Left ventricle myocardium superior (tissue), 1 donor: ENCODE data around the gene FGD3. TPM values are rescaled to one million over a fixed set of nuclear protein-coding genes. Genes with fewer than 3 reads are reported as not detected.
"Not testable (repeated sequence)": the region's sequence is repeated elsewhere in the genome, so short reads cannot be mapped to it uniquely, and the experiment has no call there.

Source experiments
- ATAC-seq: fragments of 200-7000 bp; cut with Tn5 transposase; one replicate; pipeline ENCODE4 v1.9.1; 2020; ENCODE audit warnings: mild to moderate bottlenecking, moderate library complexity
- DNase-seq: peaks from one replicate; pipeline ENCODE4 v3.0.0-alpha.2; 2020
- intact Hi-C: fragments of 100-400 bp; cut with micrococcal nuclease; formaldehyde crosslinking; loops from one replicate; pipeline ENCODE4 v1.11.0; 2022
- long read RNA-seq: library from polyadenylated mRNA; unstranded; transcript quantifications from one replicate; pipeline ENCODE4 v2.0.0, GENCODE V29; 2021
- total RNA-seq: library from RNA; stranded (reverse); fragmentation: NEBNext Ultra II Directional; extraction: Animal tissue kit (Norgen Biotek cat#: 25700); gene quantifications from one replicate; pipeline ENCODE4 v1.2.1, GENCODE V29; 2021
- donor health status: DM: no; HTN: yes; CAD: no; lungs with severe emphysema.

Gene FGD3, protein sequence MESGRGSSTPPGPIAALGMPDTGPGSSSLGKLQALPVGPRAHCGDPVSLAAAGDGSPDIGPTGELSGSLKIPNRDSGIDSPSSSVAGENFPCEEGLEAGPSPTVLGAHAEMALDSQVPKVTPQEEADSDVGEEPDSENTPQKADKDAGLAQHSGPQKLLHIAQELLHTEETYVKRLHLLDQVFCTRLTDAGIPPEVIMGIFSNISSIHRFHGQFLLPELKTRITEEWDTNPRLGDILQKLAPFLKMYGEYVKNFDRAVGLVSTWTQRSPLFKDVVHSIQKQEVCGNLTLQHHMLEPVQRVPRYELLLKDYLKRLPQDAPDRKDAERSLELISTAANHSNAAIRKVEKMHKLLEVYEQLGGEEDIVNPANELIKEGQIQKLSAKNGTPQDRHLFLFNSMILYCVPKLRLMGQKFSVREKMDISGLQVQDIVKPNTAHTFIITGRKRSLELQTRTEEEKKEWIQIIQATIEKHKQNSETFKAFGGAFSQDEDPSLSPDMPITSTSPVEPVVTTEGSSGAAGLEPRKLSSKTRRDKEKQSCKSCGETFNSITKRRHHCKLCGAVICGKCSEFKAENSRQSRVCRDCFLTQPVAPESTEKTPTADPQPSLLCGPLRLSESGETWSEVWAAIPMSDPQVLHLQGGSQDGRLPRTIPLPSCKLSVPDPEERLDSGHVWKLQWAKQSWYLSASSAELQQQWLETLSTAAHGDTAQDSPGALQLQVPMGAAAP
- 3.2 TPM for total RNA-seq
- long read RNA-seq, partial matches to known transcripts: 3 of 9 reads
- long read RNA-seq, other reads (novel, unspliced or antisense): 1 of 9 reads

DNA sequence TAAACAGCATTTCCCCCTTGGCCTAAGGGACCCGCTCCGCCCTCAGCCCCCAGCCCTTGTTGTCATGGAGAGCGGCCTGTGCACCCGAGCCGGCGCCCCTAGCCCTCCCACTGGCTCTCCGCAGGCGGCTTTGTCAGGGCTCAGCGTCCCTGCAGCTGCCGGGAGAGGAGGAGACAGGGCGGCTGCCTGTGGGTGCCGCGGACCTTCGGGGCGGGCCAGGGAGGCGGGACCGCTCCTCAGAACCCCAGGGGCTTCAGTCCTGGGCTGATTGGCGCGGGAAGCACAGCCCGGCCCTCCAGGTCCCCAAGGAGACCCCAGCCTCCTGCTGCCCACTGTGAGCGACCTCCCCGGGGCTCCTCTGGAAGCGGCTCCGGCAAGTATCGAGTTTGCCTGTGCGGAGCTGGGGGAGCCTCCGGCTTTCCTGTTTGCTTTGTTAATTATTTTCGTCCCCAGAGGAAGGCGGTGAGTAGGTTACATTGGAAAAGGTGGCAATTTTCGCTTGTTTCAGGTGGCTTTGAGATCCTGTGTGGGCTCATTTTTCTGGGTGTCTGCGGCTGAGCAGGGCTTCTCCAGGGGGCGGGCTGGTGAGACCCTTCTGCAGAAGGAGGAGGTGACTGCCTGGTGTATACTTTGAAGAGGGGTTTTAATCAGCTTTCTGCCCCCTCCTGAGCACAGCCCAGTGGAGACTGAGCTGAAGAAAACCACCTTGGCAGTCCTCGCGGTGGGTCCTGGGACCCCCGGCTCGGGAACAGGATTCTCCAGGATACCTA is at the start of gene FGD3:
Gene FGD3, plus strand, starts transcription at position 256 of the 770 bp plus-strand sequence. CDS start 28,734 bp downstream, outside the sequence.
- DNase-seq: peak; percentile 56
- ATAC-seq: peak; percentile 77
- intact Hi-C loops: no loop called here

DNA sequence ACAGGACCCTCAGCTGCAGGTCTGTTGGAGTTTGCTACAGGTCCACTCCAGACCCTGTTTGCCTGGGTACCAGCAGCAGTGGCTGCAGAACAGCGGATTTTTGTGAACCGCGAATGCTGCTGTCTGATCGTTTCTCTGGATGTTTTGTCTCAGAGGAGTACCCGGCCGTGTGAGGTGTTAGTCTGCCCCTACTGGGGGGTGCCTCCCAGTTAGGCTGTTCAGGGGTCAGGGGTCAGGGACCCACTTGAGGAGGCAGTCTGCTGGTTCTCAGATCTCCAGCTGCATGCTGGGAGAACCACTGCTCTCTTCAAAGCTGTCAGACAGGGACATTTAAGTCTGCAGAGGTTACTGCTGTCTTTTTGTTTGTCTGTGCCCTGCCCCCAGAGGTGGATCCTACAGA is 42.2 kb upstream of the FGD3 start:
- intact Hi-C loops, DNase-seq, ATAC-seq: not testable (repeated sequence)

DNA sequence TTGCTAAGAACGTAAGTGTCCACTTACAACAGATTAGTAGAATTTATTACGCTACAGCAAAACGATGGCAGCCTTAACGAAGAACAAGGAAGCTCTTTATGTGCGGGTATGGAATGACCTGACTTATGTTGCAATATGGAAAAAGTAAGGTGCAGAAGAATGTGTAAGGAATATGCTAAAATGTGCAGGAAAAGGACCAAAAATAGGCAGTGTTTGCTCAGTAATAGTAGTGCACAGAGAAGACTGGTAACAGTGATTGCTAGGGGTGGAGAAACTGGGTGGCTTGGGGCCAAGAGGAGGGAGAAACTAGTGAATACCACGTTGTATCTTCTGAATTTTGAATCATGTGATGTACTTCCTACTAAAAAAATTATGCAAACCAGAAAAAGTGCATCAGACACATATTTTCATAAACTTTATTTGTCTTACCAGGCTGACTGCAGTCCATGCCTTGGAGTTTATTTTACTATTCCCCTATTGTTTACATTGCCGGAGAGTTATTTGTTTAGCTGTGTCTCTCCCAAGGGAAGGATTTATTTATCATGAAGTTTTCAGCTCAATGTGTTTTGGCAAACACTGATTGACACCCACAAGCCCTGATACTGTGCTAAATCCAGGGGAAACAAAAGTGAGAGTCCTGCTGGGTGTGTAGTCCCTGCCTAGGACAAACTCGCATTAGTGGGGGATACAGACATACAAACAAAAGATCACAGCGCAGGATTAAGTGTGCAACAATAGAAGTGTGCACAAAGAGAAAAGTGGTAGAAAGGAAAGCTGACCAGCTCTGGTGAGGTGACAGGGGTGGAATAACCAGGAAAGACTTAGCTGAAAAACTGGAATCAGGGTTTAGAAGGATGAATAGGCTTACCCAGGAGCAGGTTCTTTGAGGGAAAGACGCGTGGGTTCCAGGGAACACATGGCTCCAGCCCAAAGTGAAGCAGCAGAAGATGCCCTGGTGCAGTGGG is 35.5 kb upstream of the FGD3 start:
- ATAC-seq (no peak), DNase-seq (no peak)
- intact Hi-C loops: no loop called here

DNA sequence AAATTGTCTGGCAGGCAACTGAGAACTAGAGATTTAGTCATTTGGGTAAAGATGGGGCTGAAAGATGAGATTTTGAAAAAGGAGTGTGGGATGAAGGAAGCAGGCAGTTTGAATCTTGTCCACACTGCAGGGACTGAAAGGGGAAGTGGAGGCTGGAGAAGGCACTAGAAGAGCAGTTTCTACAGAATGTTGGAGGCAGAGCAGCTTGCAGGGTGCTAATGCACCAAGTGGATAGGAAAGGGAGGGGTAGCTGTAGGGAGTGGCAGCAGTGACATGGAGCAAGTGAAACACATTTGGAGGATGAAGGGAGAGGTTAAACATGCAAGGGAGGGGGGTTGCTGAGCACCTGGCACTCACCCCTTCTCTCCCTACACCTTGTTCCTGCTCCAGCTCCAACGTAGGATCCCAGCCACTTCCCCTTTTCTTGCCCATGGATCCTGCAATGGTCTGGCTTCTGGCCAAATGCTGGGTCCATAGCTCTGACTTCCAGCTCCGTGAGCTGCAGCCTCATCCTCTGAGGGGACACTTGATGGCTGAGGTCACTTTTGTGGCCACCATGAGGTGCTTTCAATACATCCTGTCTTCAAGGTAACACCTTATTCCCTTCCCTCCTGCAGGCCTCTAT is 30.0 kb upstream of the FGD3 start:
- intact Hi-C loops: no loop called here
- ATAC-seq: no peak
- DNase-seq: no peak

DNA sequence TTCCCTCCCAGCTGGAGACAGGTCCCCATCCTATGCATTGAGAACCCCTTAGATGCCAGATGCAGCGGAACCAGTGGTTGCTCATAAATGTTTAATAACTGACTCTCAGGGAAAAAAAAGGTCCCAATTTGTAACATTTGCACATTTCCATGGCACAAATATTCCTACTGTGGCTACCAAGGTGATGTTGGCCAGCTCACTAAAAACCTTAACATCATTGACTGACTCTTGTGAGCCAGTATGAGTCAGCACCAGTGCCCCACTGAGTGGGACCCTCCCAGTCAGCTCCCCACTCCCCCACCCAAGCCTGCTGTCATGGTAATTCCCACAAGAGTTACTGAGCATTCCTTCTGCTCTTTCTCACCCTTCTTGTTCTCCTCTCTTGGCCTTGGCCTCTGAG is 26.9 kb upstream of the FGD3 start:
- ATAC-seq (no peak), DNase-seq (no peak)
- intact Hi-C loops: no loop called here

DNA sequence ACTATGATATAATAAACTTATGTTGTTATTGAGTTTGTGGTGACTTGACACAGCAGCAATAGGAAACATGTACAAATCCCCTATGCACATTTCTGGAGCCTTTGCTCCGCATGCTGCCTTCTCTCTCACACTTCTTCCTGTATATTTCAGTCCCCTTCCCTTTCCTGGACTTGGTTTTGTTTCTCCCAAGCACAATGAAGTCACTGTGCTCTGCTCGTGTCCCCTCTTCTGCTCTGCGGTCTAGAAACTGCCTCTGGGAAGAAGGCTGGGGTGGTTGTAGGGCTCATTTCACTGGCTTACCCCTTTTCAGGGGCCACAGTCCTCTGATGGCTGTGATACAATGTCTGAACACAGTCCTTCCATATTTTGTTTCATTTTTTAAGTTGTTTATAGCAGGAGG is 15.7 kb upstream of the FGD3 start:
- intact Hi-C loops: no loop called here
- no peak for DNase-seq
- no peak for ATAC-seq

DNA sequence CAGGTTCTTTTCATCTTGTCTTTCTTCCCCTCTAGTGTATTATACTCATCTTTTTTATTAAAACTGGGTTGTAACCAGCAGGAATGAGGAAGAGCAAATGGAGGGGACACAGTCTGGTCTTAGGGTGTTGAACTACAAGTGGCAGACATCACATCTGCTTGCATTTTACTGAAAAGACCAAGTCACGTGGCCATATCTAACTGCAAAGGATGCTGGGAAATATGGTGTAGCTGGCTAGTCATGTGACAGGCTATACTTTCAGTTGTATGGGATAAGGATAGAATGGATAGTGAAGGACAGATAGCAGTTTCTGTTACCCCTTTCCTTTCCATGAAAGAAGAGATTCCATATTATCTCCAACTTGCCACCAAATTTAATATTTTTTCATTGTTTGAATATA is 13.0 kb upstream of the FGD3 start:
- intact Hi-C loops: no loop called here
- no peak for ATAC-seq
- DNase-seq: no peak

DNA sequence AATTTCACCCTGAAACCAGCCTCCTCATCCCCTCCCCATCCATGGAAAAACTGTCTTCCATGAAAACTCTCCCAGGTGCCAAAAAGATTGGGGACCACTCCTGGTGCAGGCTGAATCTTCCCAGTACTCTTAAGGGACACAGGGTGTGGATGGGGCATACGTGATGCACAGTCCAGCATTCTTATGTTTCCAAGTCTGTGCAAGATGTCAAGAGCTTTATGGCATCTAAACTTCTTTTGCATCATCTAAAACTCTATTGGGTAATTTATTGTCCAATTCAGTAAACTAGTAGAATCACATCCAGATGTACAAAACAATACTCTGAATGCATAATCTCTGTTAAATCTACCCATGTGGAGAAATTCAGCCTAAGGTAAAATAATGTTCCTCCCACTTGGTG is 9.3 kb upstream of the FGD3 start:
- ATAC-seq (no peak), DNase-seq (no peak)
- intact Hi-C loops: no loop called here

DNA sequence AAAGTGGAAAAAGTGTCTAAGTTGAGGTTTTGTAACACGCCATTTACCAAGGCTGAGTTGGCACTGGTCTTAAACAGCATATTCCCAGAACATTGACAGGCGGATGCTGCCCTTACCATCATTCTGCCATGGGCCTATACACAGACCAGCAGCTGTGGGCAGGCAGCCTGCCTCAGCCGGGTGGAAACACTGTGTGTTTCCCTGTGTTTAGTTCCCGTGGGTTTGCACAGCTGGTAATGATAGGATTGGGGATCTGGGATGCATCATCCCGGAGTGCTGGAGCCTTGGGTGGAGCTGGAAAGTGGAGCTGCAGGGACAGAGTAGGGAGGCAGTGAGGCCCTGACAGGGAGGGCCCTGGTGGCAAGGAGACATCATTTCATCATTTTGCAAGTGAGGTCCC is 5.5 kb upstream of the FGD3 start:
- ATAC-seq (no peak), DNase-seq (no peak)
- intact Hi-C loops: no loop called here

DNA sequence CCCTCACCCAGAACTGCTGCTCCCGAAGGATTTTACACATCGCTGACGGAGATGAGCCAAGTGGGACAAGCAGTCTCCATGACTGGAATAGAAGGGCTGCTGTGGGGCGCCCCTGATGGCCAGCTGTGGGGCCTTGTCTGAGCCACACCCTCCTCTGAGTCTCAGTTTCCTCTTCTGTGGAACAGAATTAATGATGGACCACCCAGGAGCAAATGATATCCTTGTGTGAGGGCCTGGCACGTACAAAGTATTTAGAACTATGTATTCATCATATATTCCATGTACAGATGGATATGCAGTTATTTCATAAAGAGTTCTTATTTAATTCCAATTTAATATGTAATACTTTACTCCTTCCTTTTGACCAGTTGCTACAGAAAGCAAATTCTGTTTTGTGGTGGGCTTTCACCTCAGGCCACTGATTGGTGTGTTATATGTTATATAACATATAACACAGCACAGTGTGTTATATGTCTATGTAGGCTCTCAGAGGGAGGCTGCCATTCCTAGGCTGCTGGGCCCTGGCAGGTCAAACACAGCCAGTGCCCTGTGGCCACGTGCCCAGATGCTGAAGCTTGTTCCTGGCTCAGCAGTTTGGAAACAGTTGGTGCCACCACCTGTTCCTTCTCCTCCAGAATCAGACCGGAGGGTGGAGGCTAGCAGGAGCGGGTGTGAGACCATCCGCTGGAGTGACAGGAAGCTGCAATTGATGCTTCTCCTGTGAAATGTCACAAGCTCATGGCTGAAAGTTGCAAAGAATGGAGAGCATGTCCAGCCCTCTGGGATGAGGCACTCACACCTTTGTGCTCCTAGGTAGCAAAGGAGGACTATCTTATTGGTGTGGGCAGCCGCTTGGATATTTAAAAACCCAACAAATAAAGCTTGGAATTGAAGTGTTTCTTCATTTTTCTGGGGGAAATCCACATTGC is 4.4 kb upstream of the FGD3 start:
- ATAC-seq (peak; percentile 64), DNase-seq (no peak)
- intact Hi-C loops: no loop called here

DNA sequence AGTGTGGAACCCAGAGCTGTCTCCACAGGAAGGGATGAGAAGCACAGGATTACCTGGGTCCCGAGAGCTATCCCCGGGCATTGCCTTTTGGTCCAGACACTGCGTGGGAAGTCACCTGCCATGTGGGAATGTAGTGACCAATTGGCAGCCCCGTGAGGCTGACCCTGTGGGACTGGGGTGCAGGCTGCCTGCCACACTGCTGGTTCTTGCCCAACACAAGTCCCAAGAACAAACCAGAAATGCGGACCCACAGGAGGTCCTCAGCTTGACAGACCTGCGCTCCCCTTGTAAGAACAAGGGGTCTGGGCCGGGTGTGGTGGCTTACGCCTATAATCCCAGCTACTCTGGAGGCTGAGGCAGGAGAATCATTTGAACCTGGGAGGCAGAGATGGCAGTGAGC is 2.4 kb upstream of the FGD3 start:
- intact Hi-C loops: no loop called here
- ATAC-seq (no peak), DNase-seq (no peak)

DNA sequence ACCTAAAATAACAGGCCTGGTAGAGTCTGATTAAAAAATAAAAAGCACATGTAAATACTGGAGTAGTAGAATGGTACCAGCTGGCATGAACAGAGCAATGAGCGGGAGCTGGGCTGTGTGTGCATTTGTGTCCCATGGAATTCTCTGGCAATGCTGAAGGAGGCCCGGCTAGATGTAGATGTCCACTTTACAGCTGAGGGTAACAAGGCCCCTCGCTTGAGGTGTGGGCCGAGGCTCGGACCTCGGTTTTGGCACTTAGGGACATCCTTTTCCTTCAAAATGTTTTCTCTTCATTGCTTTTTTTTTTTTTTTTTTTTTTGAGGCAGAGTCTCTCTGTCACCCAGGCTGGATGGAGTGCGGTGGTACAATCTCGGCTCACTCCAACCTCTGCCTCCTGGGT is 1.5 kb upstream of the FGD3 start:
- ATAC-seq (no peak), DNase-seq (no peak)
- intact Hi-C loops: no loop called here

DNA sequence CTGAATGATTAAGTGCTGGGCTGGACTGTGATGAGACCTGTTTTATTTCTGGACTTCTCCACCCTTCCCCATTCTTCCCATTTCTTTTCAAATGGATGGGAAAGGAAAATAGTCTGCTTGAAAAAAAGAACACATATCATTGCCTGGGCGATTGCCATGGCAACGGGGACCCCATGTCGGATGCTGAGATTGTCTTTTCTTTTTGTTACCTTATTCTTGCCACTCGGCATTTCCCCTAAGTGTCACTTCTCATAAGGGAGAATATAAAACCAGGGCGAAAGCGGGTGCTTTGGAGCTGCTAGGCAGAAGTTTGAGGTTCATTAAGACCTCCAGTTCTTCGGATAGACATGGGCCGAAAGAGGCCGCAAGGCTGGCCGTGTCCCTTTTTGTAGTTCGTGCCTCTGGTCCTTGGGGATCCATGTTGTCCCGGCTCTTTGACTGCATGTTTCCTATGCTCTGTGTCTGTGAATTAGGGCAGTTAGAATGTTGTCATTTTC is 763 bp downstream of the FGD3 start:
- ATAC-seq: no peak
- no peak for DNase-seq
- intact Hi-C loops: no loop called here

DNA sequence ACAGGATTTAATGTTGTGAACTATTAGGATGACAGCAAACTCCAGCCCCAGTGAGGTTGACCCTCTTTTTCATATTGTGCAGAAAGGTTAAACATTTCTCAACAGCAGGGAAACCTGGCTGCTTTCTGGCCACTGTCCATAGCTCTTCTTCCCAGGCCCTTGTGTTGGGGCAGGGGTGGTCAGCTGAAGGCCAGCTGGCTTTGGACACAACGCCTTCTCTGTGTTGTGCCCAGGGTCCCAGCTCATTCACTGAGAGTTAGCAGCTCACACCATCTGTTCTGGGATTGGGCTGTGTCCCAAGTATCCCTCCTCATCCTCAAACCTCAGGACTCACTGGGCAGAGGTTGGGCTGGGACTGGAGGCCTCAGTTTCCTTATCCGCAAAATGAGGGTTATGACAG is 1.3 kb downstream of the FGD3 start:
- intact Hi-C loops: no loop called here
- DNase-seq (no peak), ATAC-seq (no peak)

DNA sequence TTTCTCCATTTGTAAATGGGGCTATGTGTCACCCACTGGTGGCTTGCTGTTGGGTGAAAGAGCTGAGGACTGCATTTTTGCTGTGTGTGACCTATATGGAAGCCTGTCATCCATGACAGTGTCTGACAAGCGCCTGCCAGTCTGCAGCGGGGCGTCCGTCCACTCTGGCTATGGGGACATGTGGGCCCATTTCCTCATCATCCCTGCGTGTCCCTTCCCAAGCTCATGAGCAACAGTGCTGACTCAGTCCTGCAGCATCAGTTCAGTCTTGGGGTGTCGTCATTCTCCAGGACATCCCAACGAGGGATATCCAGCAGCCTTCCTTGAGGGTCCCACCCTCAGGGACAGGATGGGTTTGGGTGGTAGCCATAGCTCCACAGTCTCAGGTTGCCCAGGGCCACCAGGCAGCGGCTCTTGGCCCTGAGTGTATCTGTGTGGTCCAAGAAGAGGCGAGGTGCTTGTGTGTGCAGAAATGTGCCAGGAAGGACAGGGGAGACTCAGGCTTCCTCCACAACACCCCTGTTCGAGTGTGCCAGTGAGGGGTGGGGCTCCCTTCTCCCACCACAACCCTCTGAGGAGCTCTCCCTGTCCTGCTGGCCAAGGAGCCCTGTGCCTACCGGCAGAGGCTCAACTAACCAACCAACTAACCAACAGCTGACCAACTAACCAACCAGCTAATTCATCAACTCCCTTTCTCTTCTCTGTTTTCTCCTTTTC is 2.1 kb downstream of the FGD3 start:
- DNase-seq (no peak), ATAC-seq (no peak)

DNA sequence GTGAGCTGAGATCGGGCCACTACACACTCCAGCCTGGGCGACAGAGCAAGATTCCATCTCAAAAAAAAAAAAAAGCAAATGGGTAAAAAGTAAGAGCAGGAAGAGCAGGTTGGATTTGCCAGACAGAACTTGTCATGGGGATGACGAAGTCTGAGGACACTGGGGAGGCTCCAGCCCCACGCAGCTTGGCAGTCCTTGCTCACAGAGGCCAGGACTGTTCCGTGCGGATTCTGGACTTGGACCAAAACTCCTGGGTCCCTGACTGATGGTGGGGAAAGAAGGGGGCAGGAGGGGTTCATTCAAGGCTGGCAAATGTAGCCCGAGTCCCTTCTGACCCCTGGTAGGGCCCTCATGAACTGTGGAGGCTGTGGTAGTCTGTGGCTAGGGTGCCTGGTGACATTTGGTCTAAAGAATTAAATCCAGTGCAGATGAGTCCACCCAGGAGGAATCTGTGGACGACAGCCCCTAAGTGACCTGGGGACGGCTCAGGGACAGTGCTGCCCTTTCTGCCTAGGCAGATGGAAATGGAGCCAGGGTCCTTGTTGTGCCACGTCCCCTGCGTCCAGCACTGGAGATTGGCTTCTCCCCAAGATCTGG is 3.1 kb downstream of the FGD3 start:
- intact Hi-C loops: no loop called here
- no peak for DNase-seq
- no peak for ATAC-seq

More for the DNA sequence above, 2.1 kb downstream of the FGD3 start:
- intact Hi-C loops: no loop called here
